ENCODE data around the gene CCZ1B. TPM values are rescaled to one million over a fixed set of nuclear protein-coding genes. Genes with fewer than 3 reads are reported as not detected.
A peak's percentile ranks its signal among the peaks of the same experiment; 100 is the strongest.
"Not testable (repeated sequence)": the region's sequence is repeated elsewhere in the genome, so short reads cannot be mapped to it uniquely, and the experiment has no call there.

Gene CCZ1B
- total RNA-seq, 5 donors from 2014 or later (not counting 1 experiment from before 2014, with no cell fraction given): 60.1 to 95.5 (median 85.1) TPM

- peak overlapping the region in 1 of 2 donors; percentile 27 for H3K4me3 ChIP-seq (ENCODE audit: control insufficient read depth in 1 of 2, extremely low read depth in 1 of 2, low read length in 1 of 2)
- peak; percentile 47 to 60 (median 58) for ATAC-seq (replicated peaks in 1 of 4)
- H3K27ac ChIP-seq (ENCODE audit: low read length); DNase-seq; H3K27me3 Mint-ChIP-seq; H3K4me1 ChIP-seq (ENCODE audit: control insufficient read depth in 1 of 2, extremely low read depth in 1 of 2, insufficient read depth in 2 of 2, low read length in 2 of 2); H3K9me3 Mint-ChIP-seq; H3K36me3 Mint-ChIP-seq; H3K27ac Mint-ChIP-seq; CTCF ChIA-PET; H3K27me3 ChIP-seq (replicated peaks in 1 of 2; ENCODE audit: control insufficient read depth in 2 of 2, extremely low read depth in 1 of 2, insufficient read depth in 2 of 2, low read length in 1 of 2); POLR2A ChIA-PET; H3K9me3 ChIP-seq; H3K36me3 ChIP-seq (ENCODE audit: control insufficient read depth in 2 of 2, extremely low read depth in 1 of 2, insufficient read depth in 1 of 2, low read length in 1 of 2): not testable (repeated sequence)
- Mint-ChIP-seq H3K4me1 (peaks cover 0 to 13% (median 12%) of the 10 kb centered on the region in 3 donors), H3K4me3 (peak overlapping the region; percentile 69 to 90 (median 71))
- no CpG with 5 or more reads among the region's 42 CpGs for WGBS (ENCODE audit: insufficient coverage)
Measured at GRCh38 chr7:6825236-6826125, 594 bp downstream of the CCZ1B start.

- peaks cover 0 to 12% of the 10 kb centered on the region in 2 donors for H3K36me3 ChIP-seq (ENCODE audit: control insufficient read depth in 2 of 2, extremely low read depth in 1 of 2, insufficient read depth in 1 of 2, low read length in 1 of 2)
- POLR2A ChIA-PET: interaction anchor here in 1 of 2 donors (0.6 kb wide), 1 partner anchor 994 kb away, joined by 5 read pairs; no protein-coding TSS in a partner anchor
Measured at GRCh38 chr7:6821622-6822021, 4.5 kb downstream of the CCZ1B start.

GRCh38 chr7:6815470-6815869, 10.6 kb downstream of the CCZ1B start:
- H3K27ac Mint-ChIP-seq; H3K27ac ChIP-seq (ENCODE audit: low read length); H3K4me1 ChIP-seq (ENCODE audit: control insufficient read depth in 1 of 2, extremely low read depth in 1 of 2, insufficient read depth in 2 of 2, low read length in 2 of 2); POLR2A ChIA-PET; ATAC-seq (replicated peaks in 1 of 4); H3K27me3 Mint-ChIP-seq; H3K4me1 Mint-ChIP-seq; H3K9me3 ChIP-seq; CTCF ChIA-PET; DNase-seq; H3K4me3 ChIP-seq (ENCODE audit: control insufficient read depth in 1 of 2, extremely low read depth in 1 of 2, low read length in 1 of 2); H3K4me3 Mint-ChIP-seq; H3K27me3 ChIP-seq (replicated peaks in 1 of 2; ENCODE audit: control insufficient read depth in 2 of 2, extremely low read depth in 1 of 2, insufficient read depth in 2 of 2, low read length in 1 of 2); H3K9me3 Mint-ChIP-seq: not testable (repeated sequence)
- H3K36me3 ChIP-seq (ENCODE audit: control insufficient read depth in 2 of 2, extremely low read depth in 1 of 2, insufficient read depth in 1 of 2, low read length in 1 of 2): peaks cover 0 to 12% of the 10 kb centered on the region in 2 donors
- 83% methylated on average over 1 of the region's 7 CpGs for WGBS (ENCODE audit: insufficient coverage)
- peaks cover 17% of the 10 kb centered on the region for H3K36me3 Mint-ChIP-seq

More at GRCh38 chr7:6821622-6822021, 4.5 kb downstream of the CCZ1B start:
- DNase-seq; H3K27me3 ChIP-seq (replicated peaks in 1 of 2; ENCODE audit: control insufficient read depth in 2 of 2, extremely low read depth in 1 of 2, insufficient read depth in 2 of 2, low read length in 1 of 2); H3K4me3 Mint-ChIP-seq; H3K4me3 ChIP-seq (ENCODE audit: control insufficient read depth in 1 of 2, extremely low read depth in 1 of 2, low read length in 1 of 2); H3K9me3 ChIP-seq; CTCF ChIA-PET; H3K27ac ChIP-seq (ENCODE audit: low read length); ATAC-seq (replicated peaks in 1 of 4); H3K27ac Mint-ChIP-seq; H3K9me3 Mint-ChIP-seq; H3K27me3 Mint-ChIP-seq; H3K4me1 ChIP-seq (ENCODE audit: control insufficient read depth in 1 of 2, extremely low read depth in 1 of 2, insufficient read depth in 2 of 2, low read length in 2 of 2): not testable (repeated sequence)
- Mint-ChIP-seq H3K4me1 (peaks cover 0 to 13% (median 12%) of the 10 kb centered on the region in 3 donors), H3K36me3 (peaks cover 21% of the 10 kb centered on the region)
- 100% methylated on average over 2 of the region's 6 CpGs for WGBS (ENCODE audit: insufficient coverage)

- H3K27me3 Mint-ChIP-seq; H3K4me3 ChIP-seq (ENCODE audit: control insufficient read depth in 1 of 2, extremely low read depth in 1 of 2, low read length in 1 of 2); ATAC-seq (replicated peaks in 1 of 4); H3K27ac Mint-ChIP-seq; H3K9me3 ChIP-seq; POLR2A ChIA-PET; CTCF ChIA-PET; DNase-seq; H3K4me1 Mint-ChIP-seq; H3K27ac ChIP-seq (ENCODE audit: low read length); H3K4me3 Mint-ChIP-seq; H3K27me3 ChIP-seq (replicated peaks in 1 of 2; ENCODE audit: control insufficient read depth in 2 of 2, extremely low read depth in 1 of 2, insufficient read depth in 2 of 2, low read length in 1 of 2); H3K9me3 Mint-ChIP-seq; H3K4me1 ChIP-seq (ENCODE audit: control insufficient read depth in 1 of 2, extremely low read depth in 1 of 2, insufficient read depth in 2 of 2, low read length in 2 of 2): not testable (repeated sequence)
- H3K36me3 Mint-ChIP-seq: peaks cover 11% of the 10 kb centered on the region
- WGBS (ENCODE audit: insufficient coverage): 100% methylated on average over 1 of the region's 2 CpGs
- peaks cover 0 to 12% of the 10 kb centered on the region in 2 donors for H3K36me3 ChIP-seq (ENCODE audit: control insufficient read depth in 2 of 2, extremely low read depth in 1 of 2, insufficient read depth in 1 of 2, low read length in 1 of 2)
Measured at GRCh38 chr7:6813011-6813410, 13.1 kb downstream of the CCZ1B start.

GRCh38 chr7:6807959-6808358, 18.1 kb downstream of the CCZ1B start:
- H3K9me3 ChIP-seq; H3K36me3 Mint-ChIP-seq; H3K4me1 Mint-ChIP-seq; POLR2A ChIA-PET; H3K27me3 Mint-ChIP-seq; H3K4me3 Mint-ChIP-seq; CTCF ChIA-PET; H3K27me3 ChIP-seq (replicated peaks in 1 of 2; ENCODE audit: control insufficient read depth in 2 of 2, extremely low read depth in 1 of 2, insufficient read depth in 2 of 2, low read length in 1 of 2); H3K4me1 ChIP-seq (ENCODE audit: control insufficient read depth in 1 of 2, extremely low read depth in 1 of 2, insufficient read depth in 2 of 2, low read length in 2 of 2); DNase-seq; H3K27ac ChIP-seq (ENCODE audit: low read length); H3K36me3 ChIP-seq (ENCODE audit: control insufficient read depth in 2 of 2, extremely low read depth in 1 of 2, insufficient read depth in 1 of 2, low read length in 1 of 2); H3K9me3 Mint-ChIP-seq; H3K27ac Mint-ChIP-seq; ATAC-seq (replicated peaks in 1 of 4); H3K4me3 ChIP-seq (ENCODE audit: control insufficient read depth in 1 of 2, extremely low read depth in 1 of 2, low read length in 1 of 2): not testable (repeated sequence)
- whole genome bisulfite sequencing (ENCODE audit: insufficient coverage): no CpG with 5 or more reads among the region's 6 CpGs

- H3K27me3 ChIP-seq (replicated peaks in 1 of 2; ENCODE audit: control insufficient read depth in 2 of 2, extremely low read depth in 1 of 2, insufficient read depth in 2 of 2, low read length in 1 of 2); H3K9me3 ChIP-seq; POLR2A ChIA-PET; H3K36me3 ChIP-seq (ENCODE audit: control insufficient read depth in 2 of 2, extremely low read depth in 1 of 2, insufficient read depth in 1 of 2, low read length in 1 of 2); H3K4me1 Mint-ChIP-seq; H3K27me3 Mint-ChIP-seq; H3K4me3 ChIP-seq (ENCODE audit: control insufficient read depth in 1 of 2, extremely low read depth in 1 of 2, low read length in 1 of 2); H3K27ac ChIP-seq (ENCODE audit: low read length); CTCF ChIA-PET; H3K4me3 Mint-ChIP-seq; H3K4me1 ChIP-seq (ENCODE audit: control insufficient read depth in 1 of 2, extremely low read depth in 1 of 2, insufficient read depth in 2 of 2, low read length in 2 of 2); DNase-seq; H3K27ac Mint-ChIP-seq; H3K36me3 Mint-ChIP-seq; H3K9me3 Mint-ChIP-seq; ATAC-seq (replicated peaks in 1 of 4): not testable (repeated sequence)
- no CpG with 5 or more reads among the region's 4 CpGs for WGBS (ENCODE audit: insufficient coverage)
Measured at GRCh38 chr7:6807393-6807918, 18.6 kb downstream of the CCZ1B start.

All from T-cell (primary cell).